Omental fat pad (tissue), 4 donors: ENCODE measurements around the gene MBD6. TPM values are rescaled to one million over a fixed set of nuclear protein-coding genes. Genes with fewer than 3 reads are reported as not detected.
"Not testable (repeated sequence)": the region's sequence is repeated elsewhere in the genome, so short reads cannot be mapped to it uniquely, and the experiment has no call there.

Source experiments
- ATAC-seq: fragments of 150-250 bp; one replicate; pipeline ENCODE4 v1.9.1; 2016; ENCODE audit warnings: mild to moderate bottlenecking, moderate library complexity; ENCODE audit not compliant: low FRiP score
- DNase-seq: peaks from one replicate; pipeline ENCODE4 v3.0.0-alpha.2; 2019; ENCODE audit warnings: low spot score
- CTCF ChIP-seq, 3 donors: fragments of 450-650 bp; IDR thresholded peaks; one replicate each; pipeline ENCODE4 v1.5.1; 2016 to 2017; ENCODE audit warnings: antibody characterized with exemption in 3 of 3, mild to moderate bottlenecking in 3 of 3, moderate library complexity in 2 of 3
- total RNA-seq, 4 donors: library from RNA; depleted of rRNA; stranded (reverse); fragments of >200 nt; gene quantifications; one replicate each; pipeline ENCODE4 v1.1.0, GENCODE V29; 2016

The MBD6 gene
- total RNA-seq, 4 donors from 2014 or later = 11.8 to 40.2 (median 15.2) TPM

- ATAC-seq = no peak
- DNase-seq = no peak
- TF ChIP-seq CTCF (IDR thresholded peaks at IDR 0.05) = no peak
Measured at GRCh38 chr12:57554897-57555296, 32.3 kb downstream of the MBD6 start.

- no peak for TF ChIP-seq CTCF (IDR thresholded peaks at IDR 0.05)
- DNase-seq (no peak), ATAC-seq (no peak)
Measured at GRCh38 chr12:57558864-57559263, 36.2 kb downstream of the MBD6 start.

- TF ChIP-seq CTCF (IDR thresholded peaks at IDR 0.05) = no peak
- ATAC-seq (no peak), DNase-seq (no peak)
Measured at GRCh38 chr12:57560516-57560915, 37.9 kb downstream of the MBD6 start.

- not testable (repeated sequence) for DNase-seq, ATAC-seq
Measured at GRCh38 chr12:57561117-57561516, 38.5 kb downstream of the MBD6 start.

GRCh38 chr12:57563358-57563757, 40.7 kb downstream of the MBD6 start:
- no peak for TF ChIP-seq CTCF (IDR thresholded peaks at IDR 0.05)
- no peak for DNase-seq
- no peak for ATAC-seq

- no peak for TF ChIP-seq CTCF (IDR thresholded peaks at IDR 0.05)
- DNase-seq (no peak), ATAC-seq (no peak)
Measured at GRCh38 chr12:57564178-57564740, 41.6 kb downstream of the MBD6 start.

GRCh38 chr12:57568838-57569237, 46.2 kb downstream of the MBD6 start:
- TF ChIP-seq CTCF (IDR thresholded peaks at IDR 0.05) = no peak
- DNase-seq (no peak), ATAC-seq (no peak)

GRCh38 chr12:57569858-57570257, 47.2 kb downstream of the MBD6 start:
- no peak for DNase-seq
- no peak for TF ChIP-seq CTCF (IDR thresholded peaks at IDR 0.05)
- no peak for ATAC-seq

GRCh38 chr12:57570438-57570837, 47.8 kb downstream of the MBD6 start:
- DNase-seq, ATAC-seq: not testable (repeated sequence)
